ENCODE measurements around the gene LGR5. TPM values are rescaled to one million over a fixed set of nuclear protein-coding genes. Genes with fewer than 3 reads are reported as not detected.

LGR5 gene
- 16.3 TPM for polyA plus RNA-seq (2012; ENCODE audit: insufficient read depth, insufficient read length, low read depth)

DNA sequence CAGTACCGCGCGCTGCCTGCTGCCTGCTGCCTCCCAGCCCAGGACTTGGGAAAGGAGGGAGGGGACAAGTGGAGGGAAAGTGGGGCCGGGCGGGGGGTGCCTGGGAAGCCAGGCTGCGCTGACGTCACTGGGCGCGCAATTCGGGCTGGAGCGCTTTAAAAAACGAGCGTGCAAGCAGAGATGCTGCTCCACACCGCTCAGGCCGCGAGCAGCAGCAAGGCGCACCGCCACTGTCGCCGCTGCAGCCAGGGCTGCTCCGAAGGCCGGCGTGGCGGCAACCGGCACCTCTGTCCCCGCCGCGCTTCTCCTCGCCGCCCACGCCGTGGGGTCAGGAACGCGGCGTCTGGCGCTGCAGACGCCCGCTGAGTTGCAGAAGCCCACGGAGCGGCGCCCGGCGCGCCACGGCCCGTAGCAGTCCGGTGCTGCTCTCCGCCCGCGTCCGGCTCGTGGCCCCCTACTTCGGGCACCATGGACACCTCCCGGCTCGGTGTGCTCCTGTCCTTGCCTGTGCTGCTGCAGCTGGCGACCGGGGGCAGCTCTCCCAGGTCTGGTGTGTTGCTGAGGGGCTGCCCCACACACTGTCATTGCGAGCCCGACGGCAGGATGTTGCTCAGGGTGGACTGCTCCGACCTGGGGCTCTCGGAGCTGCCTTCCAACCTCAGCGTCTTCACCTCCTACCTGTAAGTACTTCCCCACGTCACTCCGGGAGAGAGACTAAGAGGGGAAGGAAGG, at the start of gene LGR5:
Gene LGR5, plus strand, starts transcription at position 186 of the 732 bp plus-strand sequence. Its CDS starts 283 bp downstream, at position 469.
- no peak for TF ChIP-seq CTCF (IDR thresholded peaks at IDR 0.05; ENCODE audit: low read depth, low read length)
- DNase-seq = peak; percentile 93
- no peaks in the 10 kb centered on the region for H3K27me3 ChIP-seq
- H3K36me3 ChIP-seq = no peaks in the 10 kb centered on the region
- H3K4me1 ChIP-seq = peaks cover 6% of the 10 kb centered on the region; the same call in 1 of the 2 replicates
- H3K9me3 ChIP-seq = peaks cover 4% of the 10 kb centered on the region
- H3K4me3 ChIP-seq (ENCODE audit: low read depth, low read length) = peak within 1 kb of the TSS; percentile 86

- Histone ChIP-seq H3K4me3 (ENCODE audit: low read depth, low read length) (no peak overlapping the region), H3K9me3 (no peaks in the 10 kb centered on the region), H3K27me3 (no peaks in the 10 kb centered on the region), H3K4me1 (peaks cover 6% of the 10 kb centered on the region), H3K36me3 (no peaks in the 10 kb centered on the region)
- peak; percentile 31 for DNase-seq
- peak; percentile 93 for TF ChIP-seq CTCF (IDR thresholded peaks at IDR 0.05; ENCODE audit: low read depth, low read length)
These were observed 47.0 kb upstream of the LGR5 start for GRCh38 chr12:71392521-71393145.

- Histone ChIP-seq H3K27me3 (no peaks in the 10 kb centered on the region), H3K36me3 (no peaks in the 10 kb centered on the region), H3K4me3 (ENCODE audit: low read depth, low read length) (no peak overlapping the region), H3K4me1 (peaks cover 6% of the 10 kb centered on the region), H3K9me3 (no peaks in the 10 kb centered on the region)
- DNase-seq = no peak
- TF ChIP-seq CTCF (IDR thresholded peaks at IDR 0.05; ENCODE audit: low read depth, low read length) = no peak
These were observed 46.0 kb upstream of the LGR5 start for GRCh38 chr12:71393625-71394024.

DNA sequence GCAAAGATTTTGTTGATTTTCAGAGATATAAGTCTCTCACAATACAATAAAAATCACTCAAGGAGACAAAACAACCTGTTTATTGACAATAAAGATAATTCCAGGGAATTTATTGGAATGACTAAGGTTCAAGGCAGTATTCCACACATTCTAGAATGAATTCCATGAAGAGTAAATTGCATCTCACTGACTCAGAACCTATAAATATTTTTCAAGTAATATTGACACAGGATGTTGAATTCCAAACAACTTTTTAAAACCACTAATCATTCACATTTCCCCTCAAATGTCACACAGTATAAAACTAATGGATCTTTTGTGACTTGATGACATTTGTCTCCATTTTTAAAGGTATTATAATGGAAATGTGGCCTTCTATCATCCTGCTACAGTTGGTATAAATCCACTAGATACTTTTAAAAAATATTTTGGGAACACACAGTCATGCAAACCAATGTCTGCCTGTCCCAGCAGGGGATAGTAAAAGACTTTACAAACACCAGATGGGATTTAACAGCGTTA, 42.1 kb upstream of the LGR5 start:
- TF ChIP-seq CTCF (IDR thresholded peaks at IDR 0.05; ENCODE audit: low read depth, low read length) = no peak
- Histone ChIP-seq H3K9me3 (no peaks in the 10 kb centered on the region), H3K27me3 (no peaks in the 10 kb centered on the region), H3K36me3 (no peaks in the 10 kb centered on the region), H3K4me3 (ENCODE audit: low read depth, low read length) (no peak overlapping the region), H3K4me1 (peaks cover 5% of the 10 kb centered on the region)
- no peak for DNase-seq

DNA sequence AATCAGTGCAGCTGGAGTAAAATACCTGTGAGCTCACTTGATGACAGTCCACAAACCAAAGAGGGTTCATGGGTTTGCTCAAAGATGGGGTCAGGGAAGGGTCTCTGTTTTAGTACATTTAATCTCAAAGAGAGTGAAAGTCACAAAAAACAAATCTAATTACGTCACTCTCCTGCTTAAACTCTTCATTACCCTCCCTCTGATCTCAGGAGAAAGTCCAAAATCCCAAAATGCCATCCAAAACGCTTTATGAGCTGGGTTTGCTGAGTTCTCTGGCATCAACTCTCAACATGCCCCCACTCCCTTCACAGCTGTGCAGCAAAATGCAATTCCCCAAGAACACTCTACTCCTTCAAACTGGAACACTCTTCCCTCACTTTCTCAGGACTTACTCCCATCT, 40.4 kb upstream of the LGR5 start:
- no peaks in the 10 kb centered on the region for H3K36me3 ChIP-seq
- TF ChIP-seq CTCF (IDR thresholded peaks at IDR 0.05; ENCODE audit: low read depth, low read length) = no peak
- H3K9me3 ChIP-seq = no peaks in the 10 kb centered on the region
- no peak for DNase-seq
- no peaks in the 10 kb centered on the region for H3K27me3 ChIP-seq
- H3K4me3 ChIP-seq (ENCODE audit: low read depth, low read length) = no peak overlapping the region
- H3K4me1 ChIP-seq = no peaks in the 10 kb centered on the region; the same call in 1 of the 2 replicates

DNA sequence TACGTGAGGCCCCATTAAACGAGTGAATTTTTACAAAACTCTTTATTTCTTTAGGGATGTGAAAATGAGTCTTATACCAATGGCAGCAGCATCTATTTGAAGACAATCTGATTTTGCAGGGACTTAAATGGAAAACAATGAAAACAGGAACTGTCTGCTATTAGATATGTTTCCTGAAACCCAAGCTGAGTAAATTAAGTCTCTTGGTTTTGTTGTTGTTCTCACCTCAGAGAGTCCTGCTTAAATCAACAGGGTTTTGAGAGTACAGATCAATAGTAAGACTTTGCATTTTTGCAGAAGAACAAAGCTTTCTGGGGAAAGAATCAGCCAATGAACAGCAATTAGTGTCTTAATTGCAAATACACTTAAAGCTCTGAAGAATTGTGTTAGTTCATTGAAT, 39.1 kb upstream of the LGR5 start:
- no peak for TF ChIP-seq CTCF (IDR thresholded peaks at IDR 0.05; ENCODE audit: low read depth, low read length)
- Histone ChIP-seq H3K4me3 (ENCODE audit: low read depth, low read length) (no peak overlapping the region), H3K36me3 (no peaks in the 10 kb centered on the region)

More for the DNA sequence above, 39.1 kb upstream of the LGR5 start:
- no peaks in the 10 kb centered on the region for H3K27me3 ChIP-seq
- no peaks in the 10 kb centered on the region for H3K9me3 ChIP-seq
- H3K4me1 ChIP-seq = no peaks in the 10 kb centered on the region; the same call in 1 of the 2 replicates
- DNase-seq = no peak

Measured in BE2C (cell line).